AML-193 (cell line): Measurements from ENCODE around the gene TMOD1.

Experiments used
- DNase-seq, 2 experiments: peaks; one replicate each; lab custom pipeline; 2025; lab: John Stamatoyannopoulos, UW

The TMOD1 gene

GRCh38 chr9:97517331-97518089 lies 16.0 kb downstream of the TMOD1 start:
- DNase-seq = no peak

DNA sequence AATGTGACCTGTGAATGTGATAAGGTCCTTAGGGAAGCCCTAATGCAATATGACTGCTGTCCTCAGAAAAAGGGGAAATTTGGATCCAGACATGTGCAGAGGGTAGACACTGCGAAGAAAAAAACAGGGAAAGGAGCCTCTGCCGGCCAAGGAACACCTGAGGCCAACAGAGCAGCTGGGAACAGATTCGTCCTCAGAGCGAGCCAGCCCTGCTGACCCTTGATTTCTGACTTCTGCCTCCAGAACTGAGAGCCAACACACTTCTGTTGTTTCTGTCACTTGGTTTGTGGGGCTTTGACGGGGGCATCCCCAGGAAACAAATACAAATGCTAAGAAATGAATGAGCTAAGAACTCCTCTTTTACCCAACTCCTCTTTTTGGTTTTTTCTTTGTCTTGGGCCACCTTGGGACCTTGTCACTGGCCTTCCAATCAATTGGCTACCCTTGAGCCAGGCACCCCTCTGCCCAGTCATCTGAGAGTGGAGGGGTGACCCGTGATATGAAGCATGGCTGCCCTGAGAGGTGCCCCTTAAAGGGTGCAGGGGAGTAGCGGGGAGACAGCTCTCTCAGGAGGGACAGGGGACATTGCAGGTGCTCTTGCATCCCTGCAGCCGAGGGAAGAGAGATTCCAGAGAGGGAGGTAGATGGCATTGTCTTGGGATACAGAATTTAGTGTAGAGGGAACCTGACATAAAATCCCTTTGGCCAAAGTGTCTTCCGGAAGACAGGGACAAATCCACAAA lies 16.9 kb downstream of the TMOD1 start:
- no peak for DNase-seq

GRCh38 chr9:97518909-97519307 lies 17.4 kb downstream of the TMOD1 start:
- no peak for DNase-seq

DNA sequence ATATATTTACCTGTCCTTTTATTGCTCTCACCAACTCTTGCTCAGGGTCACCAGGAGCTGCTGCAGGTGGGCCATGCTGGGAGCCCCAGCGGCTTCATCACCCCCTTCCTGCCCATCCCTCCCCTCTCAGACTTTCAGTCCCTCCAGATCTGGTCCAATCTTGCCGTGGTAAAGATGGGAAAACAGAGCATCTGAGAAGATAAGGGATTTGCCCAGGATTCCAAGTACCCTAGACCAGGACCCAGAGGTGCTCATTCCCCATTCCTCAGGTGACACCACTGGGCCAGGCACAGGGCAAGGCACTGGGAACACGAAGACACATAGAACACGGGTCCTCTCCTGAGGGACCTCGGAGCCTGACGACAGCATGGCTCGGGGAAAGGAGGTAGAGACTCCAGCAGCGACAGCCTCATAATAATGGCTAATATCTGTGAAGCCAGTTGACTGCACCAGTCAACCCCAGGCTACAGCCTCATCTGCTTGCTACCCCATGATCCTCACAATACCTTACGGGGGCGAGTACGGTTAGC lies 18.0 kb downstream of the TMOD1 start:
- DNase-seq = no peak

DNA sequence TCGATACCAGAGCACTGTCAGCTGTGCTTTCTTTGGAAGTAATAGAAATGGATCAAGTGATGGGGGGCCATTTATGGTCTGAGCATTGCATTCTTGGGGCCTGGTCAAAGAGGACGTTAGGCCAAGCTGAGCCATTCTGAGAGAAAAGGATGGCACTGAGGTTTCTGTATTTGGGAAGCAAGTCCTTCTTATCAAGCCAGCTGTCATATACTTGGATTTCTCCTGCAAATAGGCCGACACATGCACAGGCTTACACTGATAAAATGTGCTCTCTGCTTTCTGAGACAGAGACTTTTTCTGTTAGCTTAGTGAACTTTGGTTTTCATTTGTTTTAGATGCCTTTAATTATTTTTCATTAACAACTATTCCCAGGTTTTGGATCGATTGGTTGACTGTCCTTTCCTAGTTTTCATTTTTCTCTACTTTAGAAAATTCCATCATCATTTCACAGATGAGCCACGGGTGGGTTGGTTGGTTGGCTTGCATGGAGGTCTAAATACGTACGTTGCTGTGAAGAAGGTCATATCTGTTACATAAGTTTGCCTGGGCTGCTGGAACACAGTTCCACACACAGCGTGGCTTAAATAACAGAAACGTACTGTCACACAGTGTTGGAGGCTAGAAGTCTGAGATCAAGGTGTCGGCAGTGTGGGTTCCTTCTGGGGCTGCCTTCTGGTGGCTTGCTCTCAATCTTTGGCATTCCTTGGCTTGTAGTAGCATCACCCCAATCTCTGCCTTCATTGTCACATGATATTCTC lies 20.3 kb downstream of the TMOD1 start:
- DNase-seq = no peak

- DNase-seq = no peak
Measured at GRCh38 chr9:97524424-97524823, 23.0 kb downstream of the TMOD1 start.

- DNase-seq = no peak
Measured at GRCh38 chr9:97525451-97525850, 24.0 kb downstream of the TMOD1 start.

DNA sequence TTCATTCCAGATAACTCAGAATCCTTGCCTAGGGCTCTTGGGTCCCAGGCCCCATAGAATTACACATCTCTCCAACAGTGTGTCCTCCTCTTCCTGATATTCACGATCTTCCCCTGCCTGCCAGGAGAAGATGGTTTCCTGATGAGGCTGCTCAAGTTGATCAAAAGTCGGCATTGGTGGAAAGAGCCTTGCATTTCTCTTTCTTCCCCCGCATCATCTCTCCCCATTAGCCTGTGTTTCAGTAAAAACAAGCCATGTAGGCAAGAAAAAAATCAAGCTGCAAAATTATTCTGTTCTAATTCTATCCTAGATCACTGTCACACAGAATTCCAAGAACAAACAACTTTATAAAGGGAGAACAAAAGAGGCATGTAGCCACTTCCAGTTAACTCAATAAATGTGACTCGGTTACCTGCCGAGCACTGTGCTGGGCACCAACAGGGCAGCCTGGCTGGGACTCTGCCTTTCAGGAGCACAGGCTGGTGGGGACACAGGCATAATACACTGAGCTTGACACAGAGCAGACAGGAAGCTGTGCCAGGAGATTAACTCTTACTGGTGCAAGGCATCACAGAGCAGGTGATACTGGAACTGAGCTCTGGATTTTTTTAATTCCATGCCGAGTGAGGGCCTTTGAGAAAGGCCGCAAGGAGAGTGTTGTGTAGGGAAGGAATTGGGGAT lies 25.6 kb downstream of the TMOD1 start:
- no peak for DNase-seq

DNA sequence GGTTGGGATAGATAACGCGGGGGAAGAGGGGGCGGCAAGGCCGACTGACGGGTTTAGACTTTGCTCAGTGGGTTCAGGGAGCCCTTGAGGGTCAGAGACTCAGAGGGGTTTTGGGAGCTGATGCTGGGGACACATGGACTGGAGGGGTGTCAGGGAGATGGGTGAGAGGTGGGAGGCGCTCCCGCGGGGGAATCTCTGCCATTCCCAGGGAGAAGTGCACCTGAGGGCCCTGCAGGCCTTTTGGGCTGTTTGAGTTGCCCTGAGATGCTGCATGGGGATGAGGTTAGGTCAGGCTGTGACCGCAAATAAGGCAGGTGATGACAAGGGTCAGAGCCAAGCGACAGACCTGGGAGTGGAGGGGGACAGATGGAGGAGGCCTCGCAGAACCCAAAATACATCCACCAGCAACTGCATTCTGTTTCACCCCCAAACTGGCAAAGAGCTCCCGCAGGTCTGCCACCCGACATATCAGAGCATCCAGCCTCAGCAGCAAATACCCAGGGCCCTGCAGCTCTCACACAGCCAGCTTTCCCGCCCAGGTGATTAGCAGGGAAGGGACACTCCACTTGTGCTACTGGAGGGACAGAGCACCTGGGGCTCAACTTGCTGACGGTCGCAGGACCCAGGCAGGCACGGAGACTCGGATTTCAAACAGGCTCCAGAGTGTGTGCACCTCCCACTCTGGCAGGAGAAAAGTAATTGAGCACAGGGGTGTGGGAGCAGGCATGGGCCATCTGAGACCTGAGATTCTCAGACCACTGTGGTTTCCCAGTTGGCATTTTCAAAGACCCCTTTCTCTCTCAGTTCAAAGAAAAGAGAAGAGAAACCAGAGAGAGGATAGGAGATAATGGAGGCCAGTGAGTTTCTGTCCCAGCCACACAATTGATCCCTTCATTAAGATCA lies 26.4 kb downstream of the TMOD1 start:
- DNase-seq = no peak

DNA sequence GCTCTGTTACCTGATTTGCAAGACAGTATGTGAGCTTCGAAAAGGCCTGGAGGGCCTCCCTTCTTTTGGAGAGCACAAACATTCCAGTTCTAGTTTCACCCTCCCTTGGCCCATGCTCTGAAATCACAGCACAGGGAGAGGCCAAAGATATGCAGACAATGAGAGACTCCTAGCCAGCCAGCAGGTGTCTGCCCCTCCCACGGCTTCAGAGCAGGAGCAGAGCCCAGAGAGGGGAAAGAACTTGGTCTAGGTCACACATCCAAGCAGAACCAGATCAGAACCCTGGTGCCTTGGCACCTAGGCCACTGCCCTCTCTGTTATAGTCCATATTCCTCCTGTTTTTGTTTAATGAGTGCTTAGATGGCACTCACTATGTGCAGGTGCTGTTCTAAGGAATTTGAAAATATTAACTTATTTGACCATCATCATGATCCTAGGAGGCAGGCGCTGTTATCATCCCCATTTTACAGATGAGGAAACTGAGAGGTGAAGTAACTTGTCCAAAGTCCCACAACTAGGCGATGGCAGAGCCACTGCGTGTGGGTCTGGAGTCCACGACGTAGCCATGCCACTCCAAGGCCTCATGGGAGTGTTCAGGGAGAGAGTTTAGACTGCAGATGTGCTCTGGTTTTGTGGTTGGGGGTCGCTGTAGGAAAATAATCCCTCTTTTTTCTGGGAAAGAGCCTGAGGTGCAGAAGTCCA lies 27.2 kb downstream of the TMOD1 start:
- DNase-seq = no peak

DNA sequence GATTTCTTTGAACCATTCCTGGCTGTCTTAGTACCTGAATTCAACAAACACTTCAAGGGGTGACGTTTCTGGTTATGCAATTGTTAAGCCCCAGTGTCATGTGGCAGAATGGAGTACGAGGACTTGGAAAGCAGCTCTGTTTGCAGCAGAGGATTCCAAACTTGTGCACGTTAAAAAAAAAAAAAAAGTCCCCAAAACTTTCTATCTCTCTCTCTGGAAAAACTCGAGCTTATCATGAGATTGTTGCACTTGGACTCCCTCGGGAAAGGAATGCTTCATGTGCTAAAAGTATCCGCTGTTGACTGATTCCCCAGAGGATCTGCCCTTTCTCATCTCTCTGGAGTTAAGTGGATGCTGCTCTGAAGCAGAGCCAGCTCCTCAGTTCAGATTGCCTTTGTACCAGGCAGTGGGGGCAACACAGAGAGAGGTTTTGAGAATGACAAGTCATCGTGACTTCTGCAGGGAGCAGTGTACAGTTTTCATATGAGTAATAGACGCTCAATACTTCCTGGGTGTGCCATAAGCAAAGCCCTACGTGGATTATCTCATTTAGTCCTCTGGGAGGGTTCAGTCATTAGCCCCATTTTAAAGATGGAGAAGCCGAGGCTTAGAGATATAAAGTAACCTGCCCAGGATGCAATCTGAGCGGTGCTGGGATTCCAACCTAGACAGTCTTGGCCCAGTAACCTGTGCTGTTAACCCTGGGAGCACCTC lies 28.1 kb downstream of the TMOD1 start:
- DNase-seq = no peak

- no peak for DNase-seq
Measured at GRCh38 chr9:97531888-97532376, 30.5 kb downstream of the TMOD1 start.

DNA sequence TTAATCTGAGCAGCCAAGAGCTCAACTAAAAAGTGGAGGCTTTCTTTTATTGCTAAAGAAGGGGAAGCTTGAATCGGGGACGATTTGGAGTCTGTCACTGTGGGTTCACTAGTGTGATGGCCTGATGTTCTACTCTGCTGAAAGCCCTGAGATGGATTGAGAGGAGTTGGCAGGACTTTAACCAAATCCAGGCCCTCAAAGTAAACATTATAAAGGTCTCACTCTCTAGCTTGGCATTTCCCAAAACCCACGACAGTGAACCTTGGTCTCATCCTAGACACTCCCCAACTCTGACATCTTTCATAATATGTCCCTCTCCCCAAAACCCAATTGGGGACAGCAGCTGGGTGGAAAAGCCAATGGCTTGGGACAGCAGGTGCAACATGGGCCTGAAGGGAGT lies 32.7 kb downstream of the TMOD1 start:
- DNase-seq = no peak

DNA sequence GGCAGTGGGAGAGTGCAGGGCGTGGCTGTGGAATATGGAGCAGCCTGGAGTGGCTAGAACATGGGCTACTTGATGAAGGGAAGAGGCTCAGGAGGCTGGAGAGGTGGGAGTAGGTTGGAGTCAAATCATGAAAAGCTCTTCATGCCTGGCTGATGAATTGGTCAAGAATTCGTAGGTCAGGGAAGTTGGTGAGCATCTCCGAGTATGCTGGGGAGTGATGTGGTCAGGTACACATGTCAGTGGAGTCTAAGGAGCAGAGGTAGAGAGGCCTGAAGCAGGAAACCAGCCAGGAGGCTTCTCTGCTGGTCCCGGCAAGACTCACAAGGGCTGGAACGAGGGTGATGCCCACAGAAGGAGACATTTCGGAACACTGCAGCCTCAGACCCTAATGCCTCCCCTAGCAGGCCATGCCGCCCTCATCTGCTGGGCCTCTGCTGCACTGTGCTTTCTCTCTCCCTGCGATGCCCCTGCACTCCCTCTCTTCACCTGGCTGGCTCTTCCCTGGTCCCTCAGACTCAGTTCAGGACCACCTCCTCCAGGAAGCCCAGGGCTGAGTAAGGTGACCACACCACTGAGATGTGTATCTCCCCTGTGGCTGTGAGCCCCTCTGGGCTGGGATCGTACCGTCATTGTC lies 33.6 kb downstream of the TMOD1 start:
- no peak for DNase-seq

DNA sequence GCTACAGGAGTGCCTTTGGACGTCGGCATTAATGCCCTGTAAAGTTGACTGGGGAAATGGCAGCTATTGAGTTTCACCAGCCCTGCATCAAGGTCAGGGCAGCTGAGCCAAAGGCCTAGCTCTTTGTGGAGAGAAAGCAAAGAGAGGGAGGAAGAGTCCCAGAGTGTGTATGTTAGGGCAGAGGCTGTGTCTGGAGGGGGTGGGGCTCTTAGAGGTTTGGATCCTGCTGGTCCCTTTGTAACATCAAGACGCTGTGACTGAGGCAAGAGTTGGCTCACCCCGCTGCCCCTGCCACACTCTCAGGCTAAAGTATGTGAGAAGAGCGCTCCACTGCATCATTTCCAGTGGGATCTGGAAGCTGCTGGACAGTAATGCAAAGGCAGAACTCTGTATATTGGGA lies 34.3 kb downstream of the TMOD1 start:
- no peak for DNase-seq

DNA sequence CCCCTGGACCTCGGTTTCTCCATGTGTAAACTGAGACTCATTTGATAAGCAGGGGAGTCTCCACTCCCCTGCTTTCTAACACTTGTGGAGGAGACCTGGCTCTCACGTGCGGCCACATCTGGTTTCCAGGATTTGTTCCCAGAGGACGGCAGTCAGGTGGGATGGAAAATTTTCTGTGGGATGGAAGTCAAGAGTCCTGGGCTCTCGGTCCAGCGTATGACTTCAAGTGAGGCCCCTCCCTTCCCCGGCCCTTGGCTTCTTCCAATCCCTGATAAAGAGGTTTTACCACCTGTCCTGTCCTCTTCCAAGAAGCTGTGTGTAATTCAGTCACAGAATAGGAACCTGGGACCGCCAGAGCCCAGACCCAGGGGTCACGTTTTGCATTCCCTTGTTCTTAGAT lies 35.0 kb downstream of the TMOD1 start:
- DNase-seq = no peak

DNA sequence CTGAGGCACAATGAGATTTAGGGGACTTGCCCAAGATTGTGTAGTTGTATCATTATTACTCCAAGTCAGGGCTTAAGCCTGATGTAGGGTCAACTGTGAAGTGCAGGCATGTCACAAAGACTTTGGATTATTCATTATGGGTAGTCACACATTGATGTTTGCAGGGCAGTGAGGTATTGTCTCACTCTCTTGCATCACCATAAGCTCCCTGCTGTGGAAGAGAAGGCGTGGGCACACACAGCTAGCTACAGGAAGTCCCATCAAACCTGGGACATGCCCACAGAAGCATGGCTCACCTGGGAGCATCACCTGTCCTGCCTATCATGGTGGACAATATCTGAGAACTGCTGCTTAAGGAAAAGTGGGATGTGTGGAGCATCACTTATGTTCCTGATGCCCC lies 42.1 kb downstream of the TMOD1 start:
- DNase-seq = no peak

- no peak for DNase-seq
Measured at GRCh38 chr9:97545486-97545885, 44.0 kb downstream of the TMOD1 start.
